H1 (cell line): ENCODE results near the gene EXOSC5. TPM values are rescaled to one million over a fixed set of nuclear protein-coding genes. Genes with fewer than 3 reads are reported as not detected.

ENCODE experiments used
- CTCF ChIA-PET: fragments of 300-600 bp; sonication (Branson Sonifier 250); formaldehyde crosslinking; loops from one replicate; lab custom pipeline; 2021; ENCODE audit not compliant: partially characterized antibody; lab: Charles Lee
- POLR2A ChIA-PET: fragments of 300-600 bp; sonication (Branson Sonifier 250); formaldehyde crosslinking; loops from one replicate; lab custom pipeline; 2021; ENCODE audit warnings: inconsistent platforms; ENCODE audit not compliant: partially characterized antibody; lab: Charles Lee
- DNase-seq, 2 experiments: peaks; one replicate each; pipeline versions ENCODE4 v3.0.0 to v3.0.0-alpha.2; 2010 to 2022; ENCODE audit warnings: low spot score in 2 of 2, low read depth in 1 of 2, mixed read lengths in 1 of 2
- FAIRE-seq: peaks from 2 replicates; lab custom pipeline; 2011; peaks lifted over from hg19 to GRCh38; lab: Jason Lieb, UNC
- H2AFZ ChIP-seq: 2 replicates; pipeline ENCODE4 v1.8.1; 2012; ENCODE audit warnings: low read length, inconsistent platforms
- H2AK5ac ChIP-seq: 2 replicates; pipeline ENCODE4 v1.6.1; 2013; ENCODE audit warnings: low read depth, low read length
- H2BK120ac ChIP-seq: replicated peaks from 2 replicates; pipeline ENCODE3; 2013; ENCODE audit warnings: low read depth, low read length, inconsistent platforms
- H2BK12ac ChIP-seq: 2 replicates; pipeline ENCODE4 v1.6.1; 2013; ENCODE audit warnings: low read depth, low read length
- H2BK15ac ChIP-seq: 2 replicates; pipeline ENCODE4 v1.6.1; 2013; ENCODE audit warnings: low read length
- H2BK20ac ChIP-seq: 2 replicates; pipeline ENCODE4 v1.6.1; 2013; ENCODE audit warnings: low read length
- H2BK5ac ChIP-seq: 2 replicates; pipeline ENCODE4 v1.6.1; 2013; ENCODE audit warnings: low read depth, low read length
- H3K14ac ChIP-seq: 2 replicates; pipeline ENCODE4 v1.6.1; 2013; ENCODE audit warnings: inconsistent platforms; ENCODE audit not compliant: insufficient read length
- H3K18ac ChIP-seq: 2 replicates; pipeline ENCODE4 v1.6.1; 2013; ENCODE audit warnings: low read length; ENCODE audit errors: extremely low read depth
- H3K23ac ChIP-seq: 2 replicates; pipeline ENCODE4 v1.6.1; 2013; ENCODE audit warnings: inconsistent platforms; ENCODE audit not compliant: insufficient read length
- H3K23me2 ChIP-seq: 2 replicates; pipeline ENCODE4 v1.6.1; 2013; ENCODE audit warnings: low read depth, low read length
- H3K27ac ChIP-seq: 2 replicates; pipeline ENCODE4 v1.6.1; 2011; ENCODE audit warnings: low read depth, low read length, inconsistent platforms
- H3K27me3 ChIP-seq, 4 experiments: replicated peaks in 1 of 4; 1 replicate in 1 of 4; 2 replicates in 3 of 4; pipeline versions ENCODE4 v1.6.1 to v1.8.1; 2011 to 2013; ENCODE audit warnings: low read length in 3 of 4, mild to moderate bottlenecking in 3 of 4, inconsistent platforms in 2 of 4, mixed read lengths in 2 of 4, moderate library complexity in 1 of 4; ENCODE audit not compliant: control insufficient read depth in 3 of 4, insufficient read depth in 3 of 4; ENCODE audit errors: extremely low read depth in 1 of 4
- H3K36me3 ChIP-seq, 4 experiments: 2 replicates each; pipeline versions ENCODE4 v1.6.1 to v1.8.1; 2011 to 2013; ENCODE audit warnings: mild to moderate bottlenecking in 4 of 4, low read length in 3 of 4, moderate library complexity in 2 of 4, control low read depth in 1 of 4, inconsistent platforms in 1 of 4; ENCODE audit not compliant: insufficient read depth in 4 of 4, control insufficient read depth in 2 of 4
- H3K4ac ChIP-seq: replicated peaks from 2 replicates; pipeline ENCODE3; 2013; ENCODE audit warnings: low read length, low read depth, mixed read lengths, inconsistent platforms; ENCODE audit not compliant: insufficient read length
- H3K4me1 ChIP-seq, 4 experiments: replicated peaks in 1 of 4; 1 replicate in 1 of 4; 2 replicates in 3 of 4; pipeline versions ENCODE4 v1.6.1 to v1.8.1; 2011 to 2013; ENCODE audit warnings: low read length in 3 of 4, inconsistent platforms in 2 of 4, mixed read lengths in 1 of 4; ENCODE audit not compliant: insufficient read depth in 4 of 4, control insufficient read depth in 3 of 4
- H3K4me2 ChIP-seq, 2 experiments: 2 replicates each; pipeline versions ENCODE4 v1.6.1 to v1.8.1; 2011 to 2013; ENCODE audit warnings: low read depth in 2 of 2, low read length in 2 of 2, control low read depth in 1 of 2, inconsistent platforms in 1 of 2, mild to moderate bottlenecking in 1 of 2; ENCODE audit not compliant: insufficient read depth in 1 of 2
- H3K4me3 ChIP-seq, 4 experiments: fragments of 200-600, 300-600 bp in 1 of 4; sonication (generic), shearing (Covaris generic), sonication (Bioruptor Twin) in 1 of 4; 2 replicates each; pipeline versions ENCODE4 v1.5.1 to v1.8.1; 2011 to 2016; ENCODE audit warnings: low read length in 4 of 4, low read depth in 3 of 4, control low read depth in 2 of 4, inconsistent platforms in 2 of 4, mild to moderate bottlenecking in 2 of 4, mixed read lengths in 1 of 4, moderate library complexity in 1 of 4; ENCODE audit not compliant: insufficient read depth in 2 of 4; ENCODE audit errors: extremely low read depth in 1 of 4
- H3K56ac ChIP-seq: replicated peaks from 2 replicates; pipeline ENCODE3; 2013; ENCODE audit warnings: low read depth, mild to moderate bottlenecking, mixed read lengths, low read length, inconsistent platforms; ENCODE audit not compliant: insufficient read length
- H3K79me1 ChIP-seq: 2 replicates; pipeline ENCODE4 v1.6.1; 2013; ENCODE audit warnings: low read depth, low read length, control low read depth
- H3K79me2 ChIP-seq, 2 experiments: 2 replicates each; pipeline versions ENCODE4 v1.6.1 to v1.8.1; 2012 to 2013; ENCODE audit warnings: low read length in 2 of 2, mild to moderate bottlenecking in 2 of 2, inconsistent platforms in 1 of 2; ENCODE audit not compliant: insufficient read depth in 2 of 2, control insufficient read depth in 1 of 2
- H3K9ac ChIP-seq, 4 experiments: replicated peaks in 1 of 4; 1 replicate in 1 of 4; 2 replicates in 3 of 4; pipeline versions ENCODE4 v1.6.1 to v1.8.1; 2011 to 2013; ENCODE audit warnings: low read depth in 3 of 4, low read length in 3 of 4, control low read depth in 2 of 4, mild to moderate bottlenecking in 2 of 4, moderate library complexity in 2 of 4, inconsistent platforms in 1 of 4; ENCODE audit errors: extremely low read depth in 1 of 4
- H3K9me3 ChIP-seq, 2 experiments: 2 replicates each; pipeline versions ENCODE4 v1.6.1 to v1.8.1; 2012 to 2013; ENCODE audit warnings: mild to moderate bottlenecking in 2 of 2, moderate library complexity in 2 of 2, control low read depth in 1 of 2, inconsistent platforms in 1 of 2, low read depth in 1 of 2, low read length in 1 of 2, mixed read lengths in 1 of 2; ENCODE audit not compliant: insufficient read depth in 2 of 2
- H4K20me1 ChIP-seq, 2 experiments: replicated peaks in 1 of 2; 2 replicates each; pipeline versions ENCODE3 to v1.8.1; 2011 to 2013; ENCODE audit warnings: inconsistent platforms in 2 of 2, low read length in 2 of 2, mild to moderate bottlenecking in 1 of 2; ENCODE audit not compliant: insufficient read depth in 2 of 2, control insufficient read depth in 1 of 2
- H4K5ac ChIP-seq: 2 replicates; pipeline ENCODE4 v1.6.1; 2013; ENCODE audit warnings: low read length, low read depth, mixed read lengths, inconsistent platforms; ENCODE audit not compliant: insufficient read length
- H4K8ac ChIP-seq: 2 replicates; pipeline ENCODE4 v1.8.0; 2013; ENCODE audit warnings: mild to moderate bottlenecking, moderate library complexity, low read length, inconsistent platforms; ENCODE audit not compliant: insufficient read depth; ENCODE audit errors: extremely low read depth
- H4K91ac ChIP-seq: replicated peaks from 2 replicates; pipeline ENCODE3; 2013; ENCODE audit warnings: low read length, mixed read lengths, inconsistent platforms; ENCODE audit not compliant: insufficient read length
- KDM1A ChIP-seq: fragments of 200-600, 300-600 bp; sonication (generic); IDR thresholded peaks from 2 replicates; pipeline ENCODE4 v1.7.1; 2016; ENCODE audit warnings: mild to moderate bottlenecking, low read length, borderline replicate concordance
- KDM4A ChIP-seq: IDR thresholded peaks from one replicate; pipeline ENCODE4 v1.7.1; 2012; ENCODE audit warnings: low read depth, mild to moderate bottlenecking, moderate library complexity, low read length, inconsistent platforms; ENCODE audit not compliant: severe bottlenecking
- POLR2A ChIP-seq, 2 experiments: IDR thresholded peaks; 1 replicate in 1 of 2; 2 replicates in 1 of 2; pipeline ENCODE4 v1.6.1; 2011; ENCODE audit warnings: low read depth in 2 of 2, low read length in 2 of 2, mild to moderate bottlenecking in 2 of 2; ENCODE audit errors: control extremely low read depth in 1 of 2
- POLR2AphosphoS5 ChIP-seq: IDR thresholded peaks from 2 replicates; pipeline ENCODE4 v1.6.1; 2011; ENCODE audit warnings: low read depth, low read length
- RBBP5 ChIP-seq: IDR thresholded peaks from 2 replicates; pipeline ENCODE4 v1.7.1; 2012; ENCODE audit warnings: low read depth, mild to moderate bottlenecking, inconsistent platforms, low read length, moderate library complexity, borderline replicate concordance
- RXRA ChIP-seq: IDR thresholded peaks from 2 replicates; pipeline ENCODE4 v1.6.1; 2011; ENCODE audit warnings: low read depth, mild to moderate bottlenecking, low read length, moderate library complexity; ENCODE audit not compliant: insufficient read depth
- SIN3A ChIP-seq, 2 experiments: IDR thresholded peaks in 1 of 2; conservative IDR thresholded peaks in 1 of 2; 2 replicates each; pipeline ENCODE4 v1.6.1; 2011 to 2012; ENCODE audit warnings: low read length in 2 of 2, improper control_type of control experiment in 1 of 2, low read depth in 1 of 2, mild to moderate bottlenecking in 1 of 2
- SRF ChIP-seq: IDR thresholded peaks from 2 replicates; pipeline ENCODE4 v1.6.1; 2011; ENCODE audit warnings: mild to moderate bottlenecking, low read depth, low read length, moderate library complexity
- WGBS, 2 experiments: shearing (Covaris generic) in 1 of 2; methylation state at CpG; one replicate each; pipeline versions ENCODE4 v1.1.6 to v1.1.7; 2013 to 2015; ENCODE audit warnings: low lambda C conversion rate in 2 of 2, mixed read lengths in 2 of 2, inconsistent platforms in 1 of 2, low coverage in 1 of 2, missing lambda C conversion rate in 1 of 2; ENCODE audit not compliant: insufficient replicate concordance in 2 of 2, insufficient coverage in 1 of 2, insufficient read length in 1 of 2; ENCODE audit errors: extremely low coverage in 1 of 2, missing lambda C conversion rate in 1 of 2; 5-methylcytosine and 5-hydroxymethylcytosine counted together
- polyA plus RNA-seq, 7 experiments: library from polyadenylated mRNA; depleted of rRNA in 3 of 7; stranded (reverse) in 5 of 7; unstranded in 2 of 7; fragments of >200 nt in 5 of 7; fragments of 200-250 nt in 2 of 7; gene quantifications; 1 replicate in 5 of 7; 2 replicates in 1 of 7; 4 replicates in 1 of 7; pipeline versions ENCODE4 v1.2.1 to v1.2.3, GENCODE V29; 2011 to 2013; ENCODE audit warnings: missing spikeins in 2 of 7, mixed read lengths in 2 of 7
- total RNA-seq: library from RNA; stranded (reverse); fragmentation: NEBNext Ultra II Directional; extraction: Animal tissue kit (Norgen Biotek cat#: 25700); gene quantifications from 2 replicates; pipeline ENCODE4 v1.2.1, GENCODE V29; 2021

EXOSC5 gene
- total and polyA plus RNA-seq, 2 of the 8 experiments (the other 6 are each of a cell fraction or from before 2014, with no cell fraction given): 56.2 to 92.8 TPM

- 12% methylated on average over 11 of the region's 23 CpGs; no CpG with 5 or more reads in 1 of the 2 experiments for WGBS, 2 experiments
- CTCF ChIA-PET: interaction anchor here (1.0 to 3.8 kb wide), 6 partner anchors 12 to 143 kb away, joined by 3 to 34 read pairs (median 6); partner anchors contain the start of gene DMAC2
- Histone ChIP-seq H3K18ac (peak overlapping the region; percentile 32; the same call in 1 of the 2 replicates), H2AFZ (no peak overlapping the region), H3K27me3 (no peaks in the 10 kb centered on the region), H3K23me2 (peaks cover 13% of the 10 kb centered on the region), H4K20me1 (peaks cover 0 to 14% of the 10 kb centered on the region in 2 experiments), H3K4me3 (peak overlapping the region; percentile 35 to 77 (median 54); a peak in 7 of 8 replicates), H4K91ac (peak overlapping the region; percentile 47), H2BK12ac (peak overlapping the region; percentile 68; the same call in 1 of the 2 replicates), H3K4ac (peak overlapping the region; percentile 9), H3K9me3 (no peaks in the 10 kb centered on the region), H3K79me1 (no peaks in the 10 kb centered on the region), H3K23ac (no peak overlapping the region), H2AK5ac (no peak overlapping the region), H2BK20ac (no peak overlapping the region), H3K56ac (no peak overlapping the region), H3K4me1 (peaks cover 0 to 18% (median 4%) of the 10 kb centered on the region in 4 experiments; a peak in 5 of 7 replicates), H4K5ac (peak overlapping the region; percentile 1), H3K9ac (peak overlapping the region in 3 of 4 experiments; percentile 20 to 58 (median 51); a peak in 2 of 7 replicates), H3K79me2 (no peaks in the 10 kb centered on the region), H4K8ac (peak overlapping the region; percentile 57; the same call in 1 of the 2 replicates), H2BK5ac (peak overlapping the region; percentile 56), H3K4me2 (peak overlapping the region; percentile 84 to 96), H2BK120ac (no peak overlapping the region), H3K14ac (no peak overlapping the region), H3K36me3 (peaks cover 8 to 16% (median 14%) of the 10 kb centered on the region in 4 experiments; a peak in 6 of 8 replicates), H3K27ac (0 out of 2 replicates have a peak overlapping the region, but pooled peaks have one; percentile 18), H2BK15ac (peak overlapping the region; percentile 81; the same call in 1 of the 2 replicates)
- POLR2A ChIA-PET: interaction anchor here (0.6 to 5.1 kb wide), 15 partner anchors 10 to 714 kb away, joined by 3 to 87 read pairs (median 4); partner anchors contain the start of genes B9D2, BCKDHA, DMAC2 and RPS19
- FAIRE-seq (no peak), DNase-seq (peak in 1 of 2 experiments; percentile 68)
- TF ChIP-seq POLR2AphosphoS5 (0 out of 2 replicates have a peak, but pooled peaks have one; percentile 5), SIN3A (conservative IDR thresholded peaks at IDR 0.05 in 1 of 2, IDR thresholded peaks at IDR 0.05 in 1 of 2; ENCODE audit: low read depth in 1 of 2, low read length in 2 of 2) (0 out of 4 replicates have a peak, but pooled peaks of 1 of the 2 experiments have one; percentile 31), KDM1A (no peak), SRF (no peak), KDM4A (peak; percentile 33), RBBP5 (no peak), POLR2A (IDR thresholded peaks at IDR 0.05; ENCODE audit: control extremely low read depth in 1 of 2, low read depth in 2 of 2, low read length in 2 of 2) (peak in 1 of 2 experiments; percentile 24; a peak in 1 of 3 replicates), RXRA (no peak)
These were observed 30.7 kb upstream of the EXOSC5 start for GRCh38 chr19:41427647-41428480.
